Left ventricle myocardium inferior (tissue), 1 donor: ENCODE results near the gene EIF4A3. TPM values are rescaled to one million over a fixed set of nuclear protein-coding genes. Genes with fewer than 3 reads are reported as not detected.

Source experiments
- DNase-seq: peaks from one replicate; pipeline ENCODE4 v3.0.0-alpha.2; 2020
- H3K27ac ChIP-seq: fragments of 200-600 bp; replicated peaks from 2 replicates; pipeline ENCODE4 v1.8.0; 2021
- H3K27me3 ChIP-seq: fragments of 200-600 bp; 2 replicates; pipeline ENCODE4 v1.8.0; 2021; ENCODE audit warnings: low read depth
- H3K36me3 ChIP-seq: fragments of 200-600 bp; 2 replicates; pipeline ENCODE4 v1.8.0; 2021
- H3K4me1 ChIP-seq: fragments of 200-600 bp; 2 replicates; pipeline ENCODE4 v1.8.0; 2021
- H3K4me3 ChIP-seq: fragments of 200-600 bp; 2 replicates; pipeline ENCODE4 v1.8.0; 2021; ENCODE audit warnings: mild to moderate bottlenecking, moderate library complexity
- H3K9me3 ChIP-seq: fragments of 200-600 bp; replicated peaks from 2 replicates; pipeline ENCODE4 v1.8.0; 2021
- intact Hi-C: fragments of 100-400 bp; cut with micrococcal nuclease; formaldehyde crosslinking; loops from one replicate; pipeline ENCODE4 v1.11.0; 2022
- total RNA-seq: library from RNA; stranded (reverse); fragmentation: NEBNext Ultra II Directional; extraction: Animal tissue kit (Norgen Biotek cat#: 25700); gene quantifications from one replicate; pipeline ENCODE4 v1.2.1, GENCODE V29; 2021
- TF ChIP-seq, protein P1 (sequence below): fragments of 200-600 bp; IDR thresholded peaks from 2 replicates; pipeline ENCODE4 v1.8.0; 2021; ENCODE audit warnings: antibody characterized with exemption, mild to moderate bottlenecking, borderline replicate concordance
- donor health status: DM: no; HTN: yes; CAD: no; lungs with severe emphysema.

EIF4A3 gene
- total RNA-seq, 1 donor from 2014 or later = 30.0 TPM

DNA sequence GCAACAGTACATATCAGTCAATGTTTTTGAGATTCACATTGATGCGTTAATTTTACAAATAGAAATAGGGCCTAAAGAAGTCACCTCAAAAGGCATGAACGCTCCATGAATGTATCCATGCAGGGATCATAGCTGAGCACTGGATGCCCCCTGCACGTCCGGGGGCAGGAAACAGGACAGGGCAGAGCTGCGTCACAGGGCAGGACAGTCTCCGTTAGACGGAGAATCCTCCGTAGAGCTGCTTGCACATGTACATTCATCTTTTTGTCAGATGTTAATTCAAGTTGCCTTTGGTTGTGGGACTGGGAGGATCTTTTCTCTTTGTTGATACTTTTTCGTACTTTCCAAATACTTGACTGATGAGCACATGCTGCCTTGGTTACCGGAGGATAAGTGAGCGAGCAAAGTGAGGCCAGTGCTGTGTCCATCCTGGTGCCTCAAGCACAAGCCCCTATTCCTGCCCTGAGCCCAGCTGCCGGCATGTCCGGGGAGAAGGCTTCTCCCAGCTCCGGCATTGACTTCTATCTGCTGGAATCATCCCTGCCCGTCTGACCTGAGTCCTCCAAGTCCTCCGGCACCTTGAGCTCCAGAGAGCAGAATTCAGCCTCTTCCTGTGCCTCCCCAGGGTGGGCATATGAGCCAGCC is 30.5 kb downstream of the EIF4A3 start:
- Histone ChIP-seq H3K4me1 (no peaks in the 10 kb centered on the region), H3K9me3 (peaks cover 6% of the 10 kb centered on the region), H3K27ac (no peak overlapping the region), H3K36me3 (peaks cover 5% of the 10 kb centered on the region), H3K4me3 (no peak overlapping the region), H3K27me3 (no peaks in the 10 kb centered on the region)
- intact Hi-C loops = no loop called here
- no peak for DNase-seq
- TF ChIP-seq, protein P1, sequence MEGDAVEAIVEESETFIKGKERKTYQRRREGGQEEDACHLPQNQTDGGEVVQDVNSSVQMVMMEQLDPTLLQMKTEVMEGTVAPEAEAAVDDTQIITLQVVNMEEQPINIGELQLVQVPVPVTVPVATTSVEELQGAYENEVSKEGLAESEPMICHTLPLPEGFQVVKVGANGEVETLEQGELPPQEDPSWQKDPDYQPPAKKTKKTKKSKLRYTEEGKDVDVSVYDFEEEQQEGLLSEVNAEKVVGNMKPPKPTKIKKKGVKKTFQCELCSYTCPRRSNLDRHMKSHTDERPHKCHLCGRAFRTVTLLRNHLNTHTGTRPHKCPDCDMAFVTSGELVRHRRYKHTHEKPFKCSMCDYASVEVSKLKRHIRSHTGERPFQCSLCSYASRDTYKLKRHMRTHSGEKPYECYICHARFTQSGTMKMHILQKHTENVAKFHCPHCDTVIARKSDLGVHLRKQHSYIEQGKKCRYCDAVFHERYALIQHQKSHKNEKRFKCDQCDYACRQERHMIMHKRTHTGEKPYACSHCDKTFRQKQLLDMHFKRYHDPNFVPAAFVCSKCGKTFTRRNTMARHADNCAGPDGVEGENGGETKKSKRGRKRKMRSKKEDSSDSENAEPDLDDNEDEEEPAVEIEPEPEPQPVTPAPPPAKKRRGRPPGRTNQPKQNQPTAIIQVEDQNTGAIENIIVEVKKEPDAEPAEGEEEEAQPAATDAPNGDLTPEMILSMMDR = no peak

DNA sequence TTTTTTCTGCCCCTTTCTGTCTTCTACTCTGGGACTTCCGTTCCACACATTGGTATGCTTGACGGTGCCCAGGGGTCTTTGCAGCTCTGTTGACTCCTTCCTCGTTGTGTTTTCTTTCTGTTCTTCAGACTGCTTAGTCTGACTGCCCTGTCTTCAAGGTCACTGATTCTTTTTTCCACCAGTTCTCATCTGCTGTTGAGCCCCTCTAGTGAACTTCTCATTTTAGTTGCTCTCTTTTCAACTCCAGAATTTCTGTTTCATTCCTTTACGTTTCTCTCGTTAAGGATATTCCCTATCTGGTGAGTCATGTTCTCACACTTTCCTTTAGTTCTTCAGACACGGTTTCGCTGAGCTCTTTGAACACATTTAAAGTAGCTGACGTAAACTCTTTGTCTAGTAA is 31.8 kb downstream of the EIF4A3 start:
- H3K36me3 ChIP-seq = peaks cover 5% of the 10 kb centered on the region
- H3K9me3 ChIP-seq = peaks cover 6% of the 10 kb centered on the region
- no peak overlapping the region for H3K4me3 ChIP-seq
- no peak overlapping the region for H3K27ac ChIP-seq
- TF ChIP-seq, protein P1 = no peak
- no peaks in the 10 kb centered on the region for H3K27me3 ChIP-seq
- no peaks in the 10 kb centered on the region for H3K4me1 ChIP-seq
- no peak for DNase-seq
- intact Hi-C loops = no loop called here

DNA sequence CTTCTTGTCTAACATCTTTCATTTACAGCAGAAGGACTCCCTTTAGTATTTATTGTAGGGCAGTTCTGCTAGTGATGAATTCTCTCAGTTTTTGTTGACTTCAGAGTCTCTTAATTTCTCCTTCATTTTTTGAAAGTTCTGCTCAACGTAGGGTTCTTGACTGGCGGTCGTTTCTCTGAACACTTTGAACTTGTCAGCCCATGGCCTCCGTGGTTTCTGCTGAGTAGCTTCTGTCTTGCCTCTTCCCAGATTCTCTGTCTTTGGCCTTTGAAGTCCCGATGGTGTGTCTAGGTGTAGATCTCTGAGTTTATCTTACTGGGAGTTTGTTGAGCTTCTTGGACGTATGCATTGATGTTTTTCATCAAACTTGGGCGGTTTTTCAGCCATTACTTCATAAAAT is 32.2 kb downstream of the EIF4A3 start:
- Histone ChIP-seq H3K4me1 (no peaks in the 10 kb centered on the region), H3K36me3 (peaks cover 8% of the 10 kb centered on the region), H3K27ac (no peak overlapping the region), H3K9me3 (peaks cover 6% of the 10 kb centered on the region), H3K4me3 (no peak overlapping the region), H3K27me3 (no peaks in the 10 kb centered on the region)
- TF ChIP-seq, protein P1 = no peak
- intact Hi-C loops = no loop called here
- DNase-seq = no peak

DNA sequence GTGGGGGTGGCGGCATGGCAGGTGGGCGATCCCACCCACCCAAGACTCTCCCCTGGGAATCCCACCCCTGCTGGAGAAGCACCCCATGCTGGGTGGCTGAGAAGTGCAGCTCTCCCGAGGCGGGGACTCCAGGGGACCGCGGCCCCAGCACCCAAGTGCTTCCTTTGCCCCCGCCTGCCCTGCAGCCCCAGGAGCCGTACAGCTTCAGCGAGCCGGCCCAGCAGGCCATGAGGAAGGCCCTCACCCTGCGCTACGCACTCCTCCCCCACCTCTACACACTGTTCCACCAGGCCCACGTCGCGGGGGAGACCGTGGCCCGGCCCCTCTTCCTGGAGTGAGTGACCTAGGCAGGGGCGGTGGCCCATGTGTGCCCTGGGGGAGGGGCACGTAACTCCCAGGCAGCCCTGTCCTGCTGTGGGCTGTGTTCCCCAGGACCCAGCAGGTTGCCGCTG is 33.9 kb downstream of the EIF4A3 start:
- Histone ChIP-seq H3K27ac (no peak overlapping the region), H3K4me1 (no peaks in the 10 kb centered on the region), H3K4me3 (no peak overlapping the region), H3K27me3 (no peaks in the 10 kb centered on the region), H3K9me3 (peaks cover 6% of the 10 kb centered on the region), H3K36me3 (peaks cover 7% of the 10 kb centered on the region)
- intact Hi-C loops = no loop called here
- TF ChIP-seq, protein P1 = no peak
- no peak for DNase-seq

DNA sequence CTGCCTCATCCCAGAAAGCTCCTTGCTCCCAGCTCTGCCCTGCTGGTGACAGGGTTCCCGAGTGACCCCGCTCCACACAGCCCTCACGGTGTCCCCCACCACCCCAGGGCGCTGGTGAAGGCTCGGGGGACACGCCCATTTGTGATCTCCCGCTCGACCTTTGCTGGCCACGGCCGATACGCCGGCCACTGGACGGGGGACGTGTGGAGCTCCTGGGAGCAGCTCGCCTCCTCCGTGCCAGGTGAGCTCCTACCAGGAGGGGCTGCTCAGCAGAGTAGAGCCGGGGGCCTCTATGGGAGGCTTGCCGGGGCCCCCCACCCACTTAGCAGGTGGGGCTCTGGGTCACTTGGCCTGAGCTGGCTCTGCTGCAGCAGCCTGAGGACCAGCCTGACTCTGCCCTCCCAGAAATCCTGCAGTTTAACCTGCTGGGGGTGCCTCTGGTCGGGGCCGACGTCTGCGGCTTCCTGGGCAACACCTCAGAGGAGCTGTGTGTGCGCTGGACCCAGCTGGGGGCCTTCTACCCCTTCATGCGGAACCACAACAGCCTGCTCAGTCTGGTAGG is 34.4 kb downstream of the EIF4A3 start:
- no peak overlapping the region for H3K27ac ChIP-seq
- peaks cover 7% of the 10 kb centered on the region for H3K36me3 ChIP-seq
- no peaks in the 10 kb centered on the region for H3K27me3 ChIP-seq
- intact Hi-C loops = no loop called here
- peaks cover 6% of the 10 kb centered on the region for H3K9me3 ChIP-seq
- H3K4me3 ChIP-seq = no peak overlapping the region
- TF ChIP-seq, protein P1 = no peak
- no peak for DNase-seq
- H3K4me1 ChIP-seq = no peaks in the 10 kb centered on the region
